NCI-H1694 treated with DMSO at 0.1 percent for 48 hours (cell line): ENCODE results near the gene PGK2.
"Not testable (repeated sequence)": the region's sequence is repeated elsewhere in the genome, so short reads cannot be mapped to it uniquely, and the experiment has no call there.

ENCODE experiments used
- DNase-seq: peaks from one replicate; lab custom pipeline; 2025; lab: John Stamatoyannopoulos, UW

The PGK2 gene

DNA sequence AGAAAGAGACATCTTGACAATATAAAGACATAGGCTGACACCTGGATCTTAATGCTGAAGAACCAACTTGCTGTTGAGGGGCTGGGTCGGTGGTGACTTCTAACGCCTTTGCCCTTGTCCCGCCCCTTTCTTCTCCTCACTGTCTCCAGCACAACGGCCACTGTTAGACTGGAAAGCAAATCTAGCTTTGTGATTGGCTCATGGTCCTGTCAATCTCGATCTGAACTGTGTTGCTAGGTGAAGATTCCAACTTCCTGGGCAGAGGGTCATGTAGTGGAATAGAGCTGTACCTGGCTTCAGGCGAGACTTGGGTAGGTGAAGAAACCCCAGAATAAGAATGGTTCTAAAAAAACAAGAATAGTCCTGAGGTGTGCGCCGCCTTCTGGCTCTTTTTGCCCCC lies at the start of gene PGK2:
Gene PGK2 (minus strand): TSS at position 110 of the 400 bp plus-strand sequence. CDS start 98 bp downstream, at position 12.
- DNase-seq: no peak

DNA sequence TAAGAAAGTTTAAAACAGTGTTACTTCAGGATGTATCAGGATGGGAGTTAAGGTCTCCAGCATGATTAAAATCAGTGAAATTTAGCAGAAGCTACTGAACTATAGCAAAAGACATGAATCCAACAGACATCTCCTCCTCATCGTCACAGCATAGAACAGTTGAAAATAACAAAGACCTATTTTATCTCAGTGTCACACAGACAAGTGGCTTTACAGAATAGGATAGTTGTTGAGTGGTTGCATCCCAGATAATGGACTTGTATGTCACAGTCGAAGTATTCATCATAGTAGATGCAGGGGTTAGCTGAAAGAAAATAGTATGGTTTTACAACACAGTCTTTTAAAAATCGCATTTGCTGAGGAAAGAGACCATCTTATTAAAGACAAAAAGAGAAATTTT lies 48.1 kb upstream of the PGK2 start:
- no peak for DNase-seq

DNA sequence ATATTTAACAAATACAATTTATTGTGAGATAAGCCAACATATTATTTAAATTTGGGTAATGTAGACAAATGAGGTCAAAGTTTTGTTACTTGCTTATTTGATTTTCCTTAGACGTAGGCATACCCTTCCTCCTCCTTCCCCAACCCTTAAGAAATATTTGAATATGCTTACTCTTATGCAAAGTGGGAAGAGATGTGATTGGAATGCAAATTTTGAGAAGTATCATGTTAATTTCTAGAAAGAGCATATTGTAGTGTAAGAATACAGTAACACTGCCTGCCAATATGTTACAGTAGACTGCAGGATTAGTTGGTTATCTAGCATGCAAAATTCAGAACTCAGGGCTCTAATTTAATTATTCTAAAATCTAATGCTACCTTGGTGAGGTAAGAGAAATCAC lies 46.3 kb upstream of the PGK2 start:
- DNase-seq: no peak

DNA sequence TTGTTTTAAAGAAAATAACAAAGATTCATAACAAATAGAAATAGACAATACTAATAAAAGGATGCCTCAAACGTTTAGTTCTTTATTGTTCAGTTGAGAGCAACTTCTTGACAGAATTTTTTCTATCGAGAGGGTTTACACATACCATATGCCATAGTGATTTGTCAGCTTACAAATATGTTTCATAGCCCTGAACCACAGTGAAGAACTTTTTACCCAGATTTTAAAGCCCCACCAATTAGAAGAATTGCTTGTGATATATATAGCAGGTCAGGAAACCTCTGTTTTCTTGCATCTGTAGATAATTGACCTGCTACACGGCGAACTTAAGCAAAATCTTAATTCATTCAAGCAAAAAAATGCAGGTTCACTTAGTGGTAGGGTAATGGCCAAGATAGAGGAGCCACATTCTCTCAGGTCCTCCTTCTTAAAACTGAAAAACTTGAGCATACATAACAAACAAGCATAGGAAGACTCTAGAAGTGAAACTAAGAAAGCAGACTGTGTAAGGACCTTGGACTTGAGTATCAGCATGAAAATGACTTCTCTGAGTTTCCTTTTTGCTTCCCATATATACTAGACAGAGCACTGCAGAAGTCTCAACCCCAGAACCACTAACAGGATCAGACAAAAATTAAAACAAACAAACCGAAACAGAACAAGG lies 39.8 kb upstream of the PGK2 start:
- no peak for DNase-seq

DNA sequence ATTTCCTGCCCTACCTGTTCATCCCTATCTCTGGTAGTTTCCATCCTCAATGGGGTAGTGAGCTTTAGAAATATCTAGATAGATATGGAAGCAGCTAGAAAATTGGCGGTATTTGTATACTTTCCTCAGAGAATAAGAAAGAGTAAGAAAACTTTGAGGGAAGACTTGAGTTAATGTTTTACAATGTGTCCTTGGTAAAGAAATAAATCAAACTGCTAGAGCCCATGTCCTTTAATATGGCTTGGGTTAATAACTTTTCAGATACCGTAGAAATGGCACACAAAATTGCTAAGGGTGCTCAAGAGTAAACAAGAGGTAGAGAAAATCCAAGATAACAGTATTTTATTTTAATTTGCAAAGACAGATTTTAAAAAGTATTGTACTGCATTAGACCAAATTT lies 28.1 kb upstream of the PGK2 start:
- no peak for DNase-seq

DNA sequence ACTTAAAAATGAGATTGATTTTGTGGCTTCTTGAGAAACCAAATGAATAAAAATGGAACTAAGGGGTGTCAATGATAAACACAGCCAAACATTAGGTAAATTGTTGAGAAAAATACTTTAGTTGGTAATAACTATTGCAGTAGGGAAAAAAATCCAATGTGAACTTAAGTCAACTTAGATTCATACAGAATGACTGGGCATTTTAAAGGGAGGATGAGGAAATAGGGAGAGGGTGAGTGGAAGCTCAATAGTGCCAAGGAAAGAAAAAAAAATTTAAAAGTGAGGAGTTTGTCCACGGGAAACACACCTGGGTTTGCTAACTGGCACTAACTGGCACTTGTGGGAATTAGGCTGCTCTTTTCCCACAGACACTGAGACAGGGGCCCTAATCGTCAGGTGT lies 26.2 kb upstream of the PGK2 start:
- no peak for DNase-seq

DNA sequence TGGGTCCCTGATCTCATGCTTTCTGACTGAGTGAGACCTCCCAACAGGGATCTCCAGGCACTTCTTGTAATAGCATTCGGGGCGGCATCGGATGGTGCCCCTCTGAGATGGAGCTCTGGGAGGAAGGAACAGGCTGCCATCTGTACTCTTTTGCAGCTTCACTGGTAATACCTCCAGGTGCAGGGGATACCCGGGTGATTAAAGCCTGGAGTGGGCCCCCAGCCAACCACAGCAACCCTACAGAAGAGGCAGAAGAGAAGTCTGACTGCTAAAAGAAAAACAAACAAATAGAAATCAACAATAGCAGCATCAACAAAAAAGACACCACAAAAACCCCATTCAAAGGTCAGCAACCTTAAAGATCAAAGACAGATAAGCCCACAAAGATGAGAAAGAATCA lies 19.1 kb upstream of the PGK2 start:
- DNase-seq: no peak

DNA sequence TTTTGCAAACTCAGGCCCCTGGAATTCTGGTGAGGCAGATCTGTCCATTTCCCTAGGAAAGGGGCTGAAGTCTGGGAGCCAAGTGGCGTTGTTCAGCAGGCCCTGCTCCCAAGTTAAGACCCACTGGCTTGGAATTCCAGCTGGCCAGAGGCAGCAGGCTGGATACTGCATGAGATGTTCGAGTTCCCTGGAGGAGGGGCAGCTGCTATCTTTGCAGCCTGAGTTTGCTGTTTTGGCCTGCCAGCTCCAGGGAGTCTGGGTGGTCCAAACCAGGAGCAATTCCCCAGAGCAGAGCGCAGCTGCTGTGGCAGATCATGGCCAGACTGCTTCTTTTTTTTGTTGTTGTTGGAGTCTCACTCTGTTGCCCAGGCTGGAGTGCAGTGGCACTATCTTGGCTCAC lies 18.2 kb upstream of the PGK2 start:
- no peak for DNase-seq

DNA sequence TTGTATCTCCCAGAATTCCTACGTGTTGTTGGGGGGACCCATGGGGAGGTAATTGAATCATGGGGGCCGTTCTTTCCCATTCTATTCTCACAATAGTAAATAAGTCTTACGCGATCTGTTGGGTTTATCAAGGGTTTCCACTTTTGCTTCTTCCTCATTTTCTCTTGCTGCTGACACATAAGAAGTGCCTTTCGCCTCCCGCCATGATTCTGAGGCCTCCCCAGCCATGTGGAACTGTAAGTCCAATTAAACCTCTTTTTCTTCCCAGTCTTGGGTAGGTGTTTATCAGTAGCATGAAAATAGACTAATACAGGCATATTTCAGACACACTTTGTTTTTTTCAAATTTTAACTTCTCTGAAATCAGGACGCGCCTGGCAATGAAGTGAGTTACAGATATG lies 14.4 kb upstream of the PGK2 start:
- no peak for DNase-seq

DNA sequence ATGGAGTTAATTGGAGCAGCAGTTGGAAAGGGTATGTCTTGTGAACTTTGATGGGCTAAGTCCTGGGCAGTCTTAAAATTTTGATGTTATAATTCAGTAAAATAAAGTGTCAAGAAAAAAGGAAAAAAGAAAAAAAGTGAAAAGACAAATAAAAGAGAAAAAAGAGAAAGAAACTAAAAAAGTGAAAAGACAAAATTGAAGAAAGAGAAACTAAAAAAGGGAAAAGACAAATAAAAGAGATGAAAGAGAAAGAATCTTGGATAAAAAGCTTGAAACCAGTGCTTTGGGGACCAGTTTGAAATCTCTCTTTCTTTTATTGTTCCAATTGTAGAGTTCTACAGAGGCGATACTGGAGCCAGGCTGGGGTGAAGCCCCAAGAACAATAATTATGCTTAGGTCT lies 12.0 kb upstream of the PGK2 start:
- DNase-seq: no peak

DNA sequence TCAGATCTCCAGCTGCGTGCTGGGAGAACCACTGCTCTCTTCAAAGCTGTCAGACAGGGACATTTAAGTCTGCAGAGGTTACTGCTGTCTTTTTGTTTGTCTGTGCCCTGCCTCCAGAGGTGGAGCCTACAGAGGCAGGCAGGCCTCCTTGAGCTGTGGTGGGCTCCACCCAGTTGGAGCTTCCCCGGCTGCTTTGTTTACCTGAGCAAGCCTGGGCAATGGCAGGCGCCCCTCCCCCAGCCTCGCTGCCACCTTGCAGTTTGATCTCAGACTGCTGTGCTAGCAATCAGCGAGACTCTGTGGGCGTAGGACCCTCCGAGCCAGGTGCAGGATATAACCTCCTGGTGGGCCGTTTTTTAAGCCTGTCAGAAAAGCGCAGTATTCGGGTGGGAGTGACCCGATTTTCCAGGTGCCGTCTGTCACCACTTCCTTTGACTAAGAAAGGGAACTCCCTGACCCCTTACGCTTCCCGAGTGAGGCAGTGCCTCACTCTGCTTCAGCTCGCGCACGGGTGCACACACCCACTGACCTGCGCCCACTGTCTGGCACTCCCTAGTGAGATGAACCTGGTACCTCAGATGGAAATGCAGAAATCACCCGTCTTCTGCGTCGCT lies 9.9 kb upstream of the PGK2 start:
- not testable (repeated sequence) for DNase-seq

DNA sequence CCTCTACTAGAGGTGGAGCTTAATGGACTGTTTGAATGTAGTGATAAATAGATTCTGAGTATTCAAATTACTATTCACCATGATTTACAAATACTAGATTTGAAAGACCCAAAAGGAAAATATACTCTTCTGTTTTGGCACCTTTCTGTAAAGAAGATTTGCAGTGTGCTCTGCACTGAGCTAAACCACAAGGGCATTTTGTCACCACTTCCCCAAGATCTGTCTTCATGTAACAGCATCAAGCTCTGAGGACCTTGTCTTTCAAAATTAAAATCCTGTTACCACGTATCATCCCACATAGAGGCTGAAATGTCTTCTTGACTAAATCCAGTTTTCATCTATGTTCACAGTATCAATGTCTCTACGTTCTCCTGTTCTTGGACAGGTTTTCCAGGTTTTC lies 3.3 kb upstream of the PGK2 start:
- no peak for DNase-seq

DNA sequence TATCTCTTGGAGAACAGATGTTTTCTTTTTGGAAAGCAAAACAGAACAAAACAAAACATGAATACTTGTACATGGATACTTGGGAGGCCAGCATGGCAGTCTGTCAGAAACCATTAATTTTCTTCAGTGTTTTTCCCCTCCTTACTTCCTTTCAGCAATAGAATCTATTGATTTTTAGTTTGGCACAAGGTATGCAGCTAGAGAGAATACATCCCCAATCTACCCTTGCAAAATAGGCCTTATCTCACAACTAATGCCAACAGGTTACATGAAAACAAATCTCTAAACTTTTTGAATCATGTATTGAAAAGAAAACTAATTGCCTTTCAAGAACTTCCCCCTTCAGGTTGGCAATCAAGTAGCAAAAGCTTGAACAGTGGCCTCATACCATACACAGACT lies 2.8 kb downstream of the PGK2 start:
- DNase-seq: no peak

DNA sequence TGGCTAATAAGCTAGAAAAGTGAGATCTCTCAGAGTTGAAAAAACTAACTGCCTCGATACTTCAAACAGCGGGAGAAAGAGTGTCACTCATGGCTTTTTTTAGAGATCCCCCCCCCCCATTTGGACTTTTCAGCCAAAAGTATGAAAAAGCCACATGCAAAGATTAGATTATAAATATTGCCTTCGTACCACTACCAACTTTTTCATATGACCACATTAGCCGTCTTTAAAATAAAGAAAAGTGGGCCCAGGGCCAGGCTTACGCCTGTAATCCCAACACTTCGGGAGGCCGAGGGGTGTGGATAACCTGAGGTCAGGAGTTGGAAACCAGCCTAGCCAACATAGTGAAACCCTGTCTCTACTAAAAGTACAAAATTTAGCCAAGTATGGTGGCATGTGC lies 4.4 kb downstream of the PGK2 start:
- no peak for DNase-seq

DNA sequence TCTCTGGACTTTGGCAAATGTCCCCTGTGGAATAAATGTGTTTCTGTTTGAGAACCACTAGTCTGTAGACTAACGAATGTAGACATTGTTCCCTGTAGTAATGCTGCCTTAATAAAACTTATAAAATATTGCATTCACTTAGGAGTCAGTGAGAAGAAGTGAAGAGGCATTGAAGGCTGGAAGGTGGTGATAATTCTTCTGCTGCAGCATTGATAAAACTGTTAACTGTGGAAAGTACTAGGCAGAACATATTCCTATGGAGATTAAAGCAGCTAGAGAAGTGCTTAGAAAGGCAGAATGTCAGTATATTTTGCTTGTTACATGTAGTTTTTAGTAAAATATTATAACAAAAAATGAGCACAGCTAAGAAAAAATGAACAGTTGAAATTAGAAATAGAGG lies 4.8 kb downstream of the PGK2 start:
- DNase-seq: no peak

DNA sequence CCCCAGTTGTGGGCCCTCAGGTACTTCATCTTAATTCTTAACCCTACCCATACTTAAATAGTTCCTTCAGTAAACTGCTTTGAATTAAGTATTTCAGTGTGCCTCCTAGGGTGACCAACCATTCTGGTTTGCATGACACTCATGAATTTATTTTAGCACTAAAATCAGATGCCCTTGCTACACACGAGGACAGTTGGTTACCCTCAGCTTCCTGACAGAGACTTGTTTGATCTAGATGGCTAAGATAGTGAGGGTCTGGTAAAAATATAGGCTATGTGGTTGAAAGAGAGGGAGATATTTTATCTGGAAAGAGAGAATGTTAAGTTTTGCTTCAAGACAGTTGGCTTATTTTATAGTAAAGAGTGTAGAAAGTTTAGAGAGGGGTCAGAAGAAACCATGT lies 10.6 kb downstream of the PGK2 start:
- DNase-seq: no peak

DNA sequence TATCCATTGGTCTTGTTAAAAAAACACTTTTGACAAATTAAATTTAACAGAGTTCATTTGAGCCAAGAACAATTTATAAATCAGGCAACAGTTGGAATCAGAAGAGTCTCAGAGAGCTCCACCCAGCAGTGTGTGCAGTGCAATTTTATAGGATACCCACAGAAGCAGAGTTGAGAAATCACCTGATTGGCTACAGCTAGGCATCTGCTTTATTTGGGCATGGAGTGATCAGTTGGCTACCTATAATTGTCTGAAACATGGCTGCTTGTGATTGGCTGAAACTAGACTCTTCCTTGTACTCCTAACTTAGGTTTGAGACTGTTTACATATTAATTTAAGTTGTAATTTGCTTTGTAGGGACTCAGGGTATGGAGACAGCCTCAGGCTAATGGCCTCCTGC lies 12.0 kb downstream of the PGK2 start:
- no peak for DNase-seq

DNA sequence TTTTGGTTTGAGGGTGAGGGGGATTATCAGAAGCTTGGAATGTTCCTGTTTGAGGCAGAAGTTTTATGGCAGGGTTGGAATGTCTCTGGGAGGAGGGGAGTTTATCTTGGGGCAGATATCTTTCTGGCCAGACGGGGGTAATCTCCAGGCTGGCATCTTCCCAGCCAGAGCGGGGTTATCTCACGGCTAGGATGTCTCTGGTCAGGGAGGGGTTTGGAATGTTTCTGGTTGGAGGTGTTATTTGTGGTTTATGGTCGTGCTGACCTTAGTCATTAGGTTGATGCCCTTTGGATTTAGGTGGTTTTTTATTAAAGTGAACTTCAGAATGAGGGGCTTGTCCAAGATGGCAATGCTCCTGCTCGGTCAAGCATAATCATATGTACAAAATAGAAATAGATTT lies 14.8 kb downstream of the PGK2 start:
- DNase-seq: no peak

DNA sequence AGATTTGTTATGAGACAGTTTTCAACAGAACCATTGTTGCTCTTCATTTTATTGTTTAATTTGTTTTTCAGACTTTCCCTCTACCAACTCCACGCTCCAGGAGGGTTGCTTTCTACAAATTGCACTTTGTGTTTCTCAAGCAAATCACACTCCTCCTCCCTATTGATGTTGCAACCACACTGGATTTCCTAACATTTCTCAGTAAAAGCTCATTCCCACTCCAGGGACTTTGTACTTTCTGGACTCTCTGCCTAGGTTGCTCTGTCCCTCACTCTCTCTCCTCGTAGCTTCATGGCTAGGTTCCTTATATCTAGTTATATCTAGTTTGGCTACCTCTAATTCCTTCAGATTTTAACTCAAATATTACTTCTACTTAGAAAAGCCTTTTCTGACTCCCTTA lies 20.3 kb downstream of the PGK2 start:
- no peak for DNase-seq

DNA sequence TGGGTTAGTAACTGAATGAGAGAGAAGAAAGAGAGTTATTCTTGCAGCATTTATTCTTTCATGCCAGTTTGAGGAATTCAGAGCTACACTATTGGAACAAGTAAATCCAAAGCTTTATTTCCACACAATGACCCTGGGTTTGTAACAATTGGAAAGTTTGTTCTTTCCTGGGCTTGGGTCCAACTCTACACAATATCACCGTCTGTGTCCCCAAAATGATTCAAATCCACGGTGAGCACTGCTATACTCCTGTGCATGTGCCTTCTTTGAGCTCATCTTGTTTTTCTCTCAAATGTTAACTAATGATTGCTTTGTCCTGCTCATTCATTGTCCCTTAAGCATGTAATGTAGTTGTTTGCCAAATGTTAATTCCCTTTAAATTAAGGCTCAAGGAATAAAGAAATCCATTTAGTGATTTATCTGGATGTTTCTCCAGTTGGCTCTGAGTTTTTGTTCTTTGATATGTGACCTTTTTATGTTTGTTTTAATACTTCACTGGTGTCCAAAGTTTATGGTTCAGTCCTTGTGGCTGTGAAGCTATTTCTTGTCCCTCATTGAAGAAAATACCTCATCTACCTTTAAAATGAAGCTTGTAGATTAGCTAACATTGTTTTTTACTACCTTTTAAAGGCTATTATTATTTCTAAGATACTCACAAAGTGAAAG lies 22.4 kb downstream of the PGK2 start:
- DNase-seq: no peak

DNA sequence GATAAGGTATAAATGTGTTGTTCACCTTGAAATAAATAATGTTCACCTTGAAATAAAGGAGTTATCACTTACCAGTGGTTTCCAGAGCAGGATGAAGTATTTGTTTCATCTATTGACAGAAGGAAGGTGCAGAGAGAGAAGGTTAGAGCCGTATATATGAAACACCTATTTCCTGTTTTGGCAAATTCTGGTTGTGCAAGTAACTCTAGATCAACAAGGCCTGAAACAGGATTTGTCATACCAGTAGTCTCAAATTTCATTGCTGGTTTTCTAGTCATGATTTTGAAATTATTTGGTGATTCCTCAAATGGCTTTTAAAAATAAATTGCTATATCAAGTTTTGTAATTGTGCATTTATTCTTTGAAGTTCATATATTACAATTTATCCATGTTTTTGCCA lies 42.8 kb downstream of the PGK2 start, which contains the start of gene CRISP3:
Gene CRISP3 (minus strand): TSS at position 130 of the 400 bp plus-strand sequence. CDS start 21 bp downstream, at position 109.
- DNase-seq: no peak

DNA sequence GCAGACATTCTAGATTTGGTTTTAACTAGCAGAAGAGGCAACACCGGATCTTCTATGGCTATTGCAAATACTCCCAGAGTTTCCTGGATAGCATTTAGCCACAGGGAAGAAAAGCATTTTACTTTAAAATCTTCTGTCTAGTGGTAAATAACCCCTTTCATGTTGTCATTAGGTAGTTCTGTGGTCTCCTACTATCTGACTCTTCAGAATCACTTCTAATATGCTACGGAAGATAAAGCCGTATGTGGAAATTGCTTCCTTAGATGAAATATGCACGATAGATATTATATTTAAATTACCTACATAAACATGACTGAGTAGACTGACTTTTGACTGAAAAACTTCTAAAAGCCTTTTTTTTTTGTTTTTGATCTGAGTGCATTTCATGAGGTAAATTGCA lies 43.7 kb downstream of the PGK2 start:
- DNase-seq: no peak

DNA sequence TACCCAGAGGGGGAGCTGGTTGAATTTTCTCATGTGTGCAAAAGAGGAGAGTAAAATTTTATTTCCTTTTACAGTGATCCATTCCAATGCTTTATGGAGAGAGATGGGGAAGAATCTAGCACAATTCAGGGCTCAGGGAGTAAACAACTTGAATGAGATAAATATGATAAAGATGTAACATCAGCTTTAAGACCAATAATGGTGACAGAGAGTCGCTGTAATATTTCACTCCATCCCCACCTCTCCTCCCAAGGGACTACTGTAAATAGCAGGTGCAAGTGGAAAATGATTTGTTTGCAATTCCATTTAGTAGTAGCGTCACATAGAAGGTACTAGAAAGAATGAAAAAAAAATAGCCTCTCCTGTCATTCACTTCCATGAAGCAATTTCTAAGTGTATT lies 47.7 kb downstream of the PGK2 start:
- DNase-seq: no peak
